Gastrocnemius medialis (tissue), 4 donors: Measurements from ENCODE around the gene EPYC. TPM values are rescaled to one million over a fixed set of nuclear protein-coding genes. Genes with fewer than 3 reads are reported as not detected.

Experiments used
- ATAC-seq, 2 donors: fragments of 150-250 bp; one replicate each; pipeline ENCODE4 v1.9.1; 2016
- DNase-seq, 2 donors: peaks; one replicate each; pipeline ENCODE4 v3.0.0-alpha.2; 2019
- H3K27ac ChIP-seq, 4 donors: fragments of 200-600 bp; sonication (generic); 1 replicate in 1 of 4; 2 replicates in 3 of 4; pipeline ENCODE4 v1.5.1; 2016 to 2018; ENCODE audit warnings: mild to moderate bottlenecking in 2 of 4, moderate library complexity in 1 of 4
- H3K27me3 ChIP-seq, 3 donors: fragments of 200-600 bp; sonication (generic) in 2 of 3; 1 replicate in 1 of 3; 2 replicates in 2 of 3; pipeline versions ENCODE4 v1.5.1 to v1.6.0; 2016 to 2019; ENCODE audit warnings: mild to moderate bottlenecking in 1 of 3, moderate library complexity in 1 of 3
- H3K36me3 ChIP-seq, 2 donors: fragments of 200-600 bp; sonication (generic) in 1 of 2; one replicate each; pipeline ENCODE4 v1.5.1; 2017 to 2018
- H3K4me1 ChIP-seq, 2 donors: fragments of 200-600 bp; sonication (generic) in 1 of 2; one replicate each; pipeline ENCODE4 v1.5.1; 2016 to 2017; ENCODE audit warnings: mild to moderate bottlenecking in 2 of 2
- H3K4me3 ChIP-seq, 4 donors: fragments of 200-600 bp; sonication (generic) in 3 of 4; 1 replicate in 1 of 4; 2 replicates in 3 of 4; pipeline ENCODE4 v1.5.1; 2016 to 2019; ENCODE audit warnings: mild to moderate bottlenecking in 2 of 4
- H3K9me3 ChIP-seq, 3 donors: fragments of 200-600 bp; sonication (generic) in 2 of 3; 1 replicate in 1 of 3; 2 replicates in 2 of 3; pipeline ENCODE4 v1.5.1; 2016 to 2019
- CTCF ChIP-seq, 5 experiments: fragments of 450-650 bp in 3 of 5; fragments of 200-600 bp in 2 of 5; sonication (generic) in 2 of 5; IDR thresholded peaks in 4 of 5; conservative IDR thresholded peaks in 1 of 5; 1 replicate in 4 of 5; 2 replicates in 1 of 5; pipeline ENCODE4 v1.5.1; 2016 to 2019; ENCODE audit warnings: antibody characterized with exemption in 5 of 5, mild to moderate bottlenecking in 3 of 5, moderate library complexity in 3 of 5
- POLR2A ChIP-seq, 2 donors: fragments of 450-650 bp; IDR thresholded peaks; one replicate each; pipeline ENCODE4 v1.6.1; 2017; ENCODE audit warnings: antibody characterized with exemption in 2 of 2, mild to moderate bottlenecking in 2 of 2, moderate library complexity in 2 of 2
- in situ Hi-C, 4 donors: fragments of 200-750 bp; cut with MboI; loops; one replicate each; pipeline versions ENCODE4 v1.15.0 to v1.8.0; 2017; ENCODE audit warnings: low sequenced_read_pairs in 4 of 4
- intact Hi-C: fragments of 100-400 bp; cut with DNase I; formaldehyde crosslinking; loops from one replicate; pipeline ENCODE4 v1.15.1; 2023; ENCODE audit warnings: low total_unique reads
- total RNA-seq, 4 donors: library from RNA; depleted of rRNA; stranded (reverse); fragments of >200 nt; gene quantifications; one replicate each; pipeline versions ENCODE4 v1.1.0 to v1.2.3, GENCODE V29; 2016

The EPYC gene
- total RNA-seq, 4 donors from 2014 or later: not detected

GRCh38 chr12:90979019-90979418 lies 25.8 kb downstream of the EPYC start:
- no peak for DNase-seq
- TF ChIP-seq POLR2A (IDR thresholded peaks at IDR 0.05) (no peak), CTCF (IDR thresholded peaks at IDR 0.05 in 4 of 5, conservative IDR thresholded peaks at IDR 0.05 in 1 of 5) (no peak)
- Histone ChIP-seq H3K36me3 (no peaks in the 10 kb centered on the region), H3K4me3 (no peak overlapping the region), H3K4me1 (no peaks in the 10 kb centered on the region), H3K27ac (no peak overlapping the region), H3K27me3 (no peaks in the 10 kb centered on the region), H3K9me3 (no peaks in the 10 kb centered on the region)
- no peak for ATAC-seq
- in situ Hi-C loops (loop anchor here in 2 of 4 donors (10.0 kb wide), 1 partner anchor 376 kb away; no protein-coding TSS in a partner anchor), intact Hi-C loops (loop anchor here (5.0 kb wide), 1 partner anchor 378 kb away; no protein-coding TSS in a partner anchor)

DNA sequence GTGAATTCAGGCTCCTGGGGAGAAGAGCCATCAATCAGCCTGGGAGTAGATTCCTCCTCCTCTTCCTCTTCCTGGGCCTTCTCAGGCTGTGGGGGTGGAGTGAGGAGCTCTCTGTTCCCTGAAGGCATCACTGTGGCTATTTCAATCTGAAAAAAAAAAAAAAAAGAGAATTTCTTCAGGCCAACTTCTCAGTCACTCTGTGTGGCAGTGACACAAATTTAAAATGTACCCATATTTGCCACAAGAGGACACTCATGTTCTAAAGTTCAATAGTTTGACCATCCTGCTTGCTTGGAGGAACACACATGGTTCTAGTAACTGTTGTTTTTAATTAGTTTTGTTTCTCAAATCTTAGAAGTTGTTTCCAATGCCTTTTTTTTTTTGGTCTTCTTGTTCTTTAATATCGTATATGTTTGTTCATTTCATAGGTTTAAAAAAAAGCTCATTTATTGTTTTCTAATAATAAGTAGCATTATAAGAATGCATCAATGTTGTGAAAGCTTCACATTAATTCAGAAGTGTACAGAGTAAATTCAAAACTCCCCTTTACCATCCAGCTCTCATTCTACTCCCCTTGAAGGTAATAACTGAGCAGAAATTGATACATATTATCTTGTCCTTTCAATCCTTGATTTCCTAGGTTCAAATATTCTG lies 26.5 kb downstream of the EPYC start:
- no peaks in the 10 kb centered on the region for H3K36me3 ChIP-seq
- ATAC-seq (peak; percentile 53 to 83), DNase-seq (no peak)
- no peaks in the 10 kb centered on the region for H3K9me3 ChIP-seq
- H3K4me1 ChIP-seq: no peaks in the 10 kb centered on the region
- no peak overlapping the region for H3K4me3 ChIP-seq
- no peaks in the 10 kb centered on the region for H3K27me3 ChIP-seq
- H3K27ac ChIP-seq: no peak overlapping the region
- in situ Hi-C loops: loop anchor here in 2 of 4 donors (10.0 kb wide), 1 partner anchor 377 kb away; no protein-coding TSS in a partner anchor
- no peak for TF ChIP-seq POLR2A (IDR thresholded peaks at IDR 0.05)
- TF ChIP-seq CTCF (IDR thresholded peaks at IDR 0.05 in 4 of 5, conservative IDR thresholded peaks at IDR 0.05 in 1 of 5): peak in 4 of 5 experiments; percentile 21 to 52 (median 41)
- intact Hi-C loops: loop anchor here (5.0 kb wide), 1 partner anchor 379 kb away; no protein-coding TSS in a partner anchor

- no peaks in the 10 kb centered on the region for H3K36me3 ChIP-seq
- DNase-seq: no peak
- H3K4me3 ChIP-seq: no peak overlapping the region
- H3K27me3 ChIP-seq: no peaks in the 10 kb centered on the region
- H3K9me3 ChIP-seq: no peaks in the 10 kb centered on the region
- TF ChIP-seq CTCF (IDR thresholded peaks at IDR 0.05 in 4 of 5, conservative IDR thresholded peaks at IDR 0.05 in 1 of 5): no peak
- ATAC-seq: no peak
- no peak overlapping the region for H3K27ac ChIP-seq
- H3K4me1 ChIP-seq: no peaks in the 10 kb centered on the region
- in situ Hi-C loops: loop anchor here in 2 of 4 donors (10.0 kb wide), 1 partner anchor 378 kb away; no protein-coding TSS in a partner anchor
- intact Hi-C loops: loop anchor here (5.0 kb wide), 1 partner anchor 380 kb away; no protein-coding TSS in a partner anchor
Observed at GRCh38 chr12:90977224-90977623, 27.5 kb downstream of the EPYC start.

DNA sequence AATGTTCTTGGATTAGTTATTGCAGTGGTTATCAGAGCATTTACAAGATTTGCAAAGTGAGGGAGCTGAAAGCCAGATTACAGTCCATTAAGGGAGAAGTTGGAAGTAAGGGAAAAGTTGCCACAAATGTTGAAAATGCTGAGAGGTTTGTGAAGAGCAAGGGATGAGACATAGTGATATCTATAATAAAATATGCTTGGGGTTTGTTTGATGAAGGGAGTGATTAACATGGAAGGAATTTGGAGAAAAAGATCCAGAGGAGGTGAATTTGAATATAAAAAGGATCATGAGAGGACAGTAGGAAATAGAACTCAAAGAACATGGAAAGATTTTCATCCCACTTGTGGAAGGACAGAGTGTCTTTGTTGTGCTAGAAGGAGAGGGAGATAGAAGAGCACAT lies 30.5 kb downstream of the EPYC start:
- intact Hi-C loops (no loop called here), in situ Hi-C loops (loop anchor here (10.0 to 25.0 kb wide), 4 partner anchors 363 to 1688 kb away; partner anchors contain the start of gene POC1B (in 1 of the 4))

More for the DNA sequence above, 30.5 kb downstream of the EPYC start:
- TF ChIP-seq CTCF (IDR thresholded peaks at IDR 0.05 in 4 of 5, conservative IDR thresholded peaks at IDR 0.05 in 1 of 5): no peak
- no peak for TF ChIP-seq POLR2A (IDR thresholded peaks at IDR 0.05)
- Histone ChIP-seq H3K9me3 (no peaks in the 10 kb centered on the region), H3K36me3 (no peaks in the 10 kb centered on the region), H3K27me3 (no peaks in the 10 kb centered on the region), H3K4me1 (no peaks in the 10 kb centered on the region), H3K27ac (no peak overlapping the region), H3K4me3 (no peak overlapping the region)
- DNase-seq (no peak), ATAC-seq (no peak)
